Ovary (tissue), 9 donors: Measurements from ENCODE around the gene GADD45GIP1. TPM values are rescaled to one million over a fixed set of nuclear protein-coding genes. Genes with fewer than 3 reads are reported as not detected.
"Not testable (repeated sequence)": the region's sequence is repeated elsewhere in the genome, so short reads cannot be mapped to it uniquely, and the experiment has no call there.

ENCODE experiments used
- DNase-seq, 5 donors: peaks; one replicate each; pipeline ENCODE4 v3.0.0-alpha.2; 2019 to 2020
- H3K27ac ChIP-seq, 2 donors: fragments of 200-600 bp; one replicate each; pipeline versions ENCODE4 v1.5.1 to v1.8.0; 2019 to 2022
- H3K27me3 ChIP-seq: fragments of 200-600 bp; one replicate; pipeline ENCODE4 v1.8.0; 2022
- H3K36me3 ChIP-seq: fragments of 200-600 bp; sonication (generic); one replicate; pipeline ENCODE4 v1.5.1; 2019
- H3K4me1 ChIP-seq: one replicate; pipeline ENCODE4 v1.8.1; 2013; ENCODE audit warnings: mild to moderate bottlenecking, moderate library complexity; ENCODE audit not compliant: insufficient read depth
- H3K4me3 ChIP-seq: fragments of 200-600 bp; sonication (generic); one replicate; pipeline ENCODE4 v1.5.1; 2017
- H3K9me3 ChIP-seq, 2 donors: fragments of 200-600 bp in 1 of 2; sonication (generic) in 1 of 2; one replicate each; pipeline versions ENCODE4 v1.5.1 to v1.8.1; 2013 to 2019; ENCODE audit warnings: mild to moderate bottlenecking in 1 of 2, moderate library complexity in 1 of 2
- CTCF ChIP-seq, 3 donors: fragments of 450-650 bp in 2 of 3; fragments of 200-600 bp in 1 of 3; IDR thresholded peaks; one replicate each; pipeline versions ENCODE4 v1.5.1 to v1.8.0; 2016 to 2022; ENCODE audit warnings: antibody characterized with exemption in 3 of 3, mild to moderate bottlenecking in 1 of 3
- EP300 ChIP-seq: sonication (generic); formaldehyde crosslinking; IDR thresholded peaks from one replicate; pipeline ENCODE4 v1.6.1; 2017; ENCODE audit warnings: antibody characterized with exemption
- POLR2A ChIP-seq: fragments of 450-650 bp; IDR thresholded peaks from one replicate; pipeline ENCODE4 v1.6.1; 2017; ENCODE audit warnings: antibody characterized with exemption, mild to moderate bottlenecking, moderate library complexity
- WGBS, 3 donors: extraction: QIAGEN DNeasy Blood & Tissue Kit in 1 of 3; methylation state at CpG; one replicate each; pipeline versions ENCODE4 v1.1.5 to v1.1.7; 2013 to 2017; 5-methylcytosine and 5-hydroxymethylcytosine counted together
- intact Hi-C, 4 donors: fragments of 100-400 bp; cut with DNase I; formaldehyde crosslinking; loops; one replicate each; pipeline versions ENCODE4 v1.11.0 to v1.15.1; 2022 to 2023
- polyA plus RNA-seq, 2 donors: library from polyadenylated mRNA; stranded (reverse); fragments of 200-250 nt in 1 of 2; fragments of 350-450 nt in 1 of 2; fragmentation: Illumina TruSeq in 1 of 2; extraction: RNeasy Lipid Tissue Mini Kit (QIAGEN cat#74804) in 1 of 2; gene quantifications; one replicate each; pipeline ENCODE4 v1.2.3, GENCODE V29; 2013 to 2014
- total RNA-seq, 7 donors: library from RNA; depleted of rRNA in 2 of 7; stranded (reverse); fragments of >200 nt in 2 of 7; fragmentation: NEBNext Ultra II Directional in 3 of 7; extraction: Animal tissue kit (Norgen Biotek cat#: 25700) in 3 of 7; gene quantifications; one replicate each; pipeline versions ENCODE4 v1.1.0 to v1.2.4, GENCODE V29; 2016 to 2023
- donor health status: DM: no; HTN: no; CAD: no; lungs with moderate emphysema.
- donor health status: DM: no; HTN: no; CAD: no.
- donor health status: Bipolar disorder and iron deficiency.
- donor health status: DM: yes; HTN: yes; CAD: no.
- donor health status: DM: no; HTN: no; CAD: no.
- donor health status: DM: yes; HTN: yes; CAD: no.

The GADD45GIP1 gene
- total and polyA plus RNA-seq, 9 donors = 1.8 to 57.7 (median 19.1) TPM

- Histone ChIP-seq H3K27ac (peak overlapping the region in 1 of 2 donors; percentile 11), H3K9me3 (no peaks in the 10 kb centered on the region), H3K4me1 (peaks cover 5% of the 10 kb centered on the region), H3K4me3 (no peak overlapping the region), H3K36me3 (no peaks in the 10 kb centered on the region), H3K27me3 (no peaks in the 10 kb centered on the region)
- no peak for DNase-seq
- intact Hi-C loops = no loop called here
- WGBS, 3 donors = 37 to 40% (median 40%) methylated on average over 12 of the region's 12 CpGs
- TF ChIP-seq POLR2A = no peak
- TF ChIP-seq CTCF (IDR thresholded peaks at IDR 0.05) = no peak
Measured at GRCh38 chr19:12952488-12953137, 4.4 kb downstream of the GADD45GIP1 start.

GRCh38 chr19:12952050-12952449, 5.0 kb downstream of the GADD45GIP1 start:
- 83 to 95% (median 85%) methylated on average over 6 of the region's 6 CpGs for WGBS, 3 donors
- intact Hi-C loops, H3K36me3 ChIP-seq, DNase-seq, H3K4me3 ChIP-seq, H3K4me1 ChIP-seq, H3K9me3 ChIP-seq, H3K27me3 ChIP-seq: not testable (repeated sequence)
- H3K27ac ChIP-seq = peak overlapping the region in 1 of 2 donors; percentile 11

GRCh38 chr19:12949363-12950283, 7.4 kb downstream of the GADD45GIP1 start:
- no peak for DNase-seq
- no peaks in the 10 kb centered on the region for H3K9me3 ChIP-seq
- peaks cover 4% of the 10 kb centered on the region for H3K4me1 ChIP-seq
- no peak overlapping the region for H3K4me3 ChIP-seq
- H3K36me3 ChIP-seq = no peaks in the 10 kb centered on the region
- 62 to 76% (median 73%) methylated on average over 16 of the region's 16 CpGs for WGBS, 3 donors
- no peak overlapping the region for H3K27ac ChIP-seq
- no peak for TF ChIP-seq EP300
- no peak for TF ChIP-seq POLR2A
- TF ChIP-seq CTCF (IDR thresholded peaks at IDR 0.05) = no peak
- no peaks in the 10 kb centered on the region for H3K27me3 ChIP-seq
- intact Hi-C loops = no loop called here

GRCh38 chr19:12948612-12949362, 8.2 kb downstream of the GADD45GIP1 start:
- peaks cover 4% of the 10 kb centered on the region for H3K4me1 ChIP-seq
- 87 to 90% (median 88%) methylated on average over 29 to 30 of the region's 30 CpGs for WGBS, 3 donors
- H3K36me3 ChIP-seq = no peaks in the 10 kb centered on the region
- no peak overlapping the region for H3K27ac ChIP-seq
- H3K27me3 ChIP-seq = no peaks in the 10 kb centered on the region
- DNase-seq = no peak
- TF ChIP-seq EP300 (no peak), CTCF (IDR thresholded peaks at IDR 0.05) (no peak), POLR2A (no peak)
- intact Hi-C loops = no loop called here
- H3K9me3 ChIP-seq = no peaks in the 10 kb centered on the region
- no peak overlapping the region for H3K4me3 ChIP-seq
